ENCODE measurements around the gene PTGES3L. TPM values are rescaled to one million over a fixed set of nuclear protein-coding genes. Genes with fewer than 3 reads are reported as not detected.
A peak's percentile ranks its signal among the peaks of the same experiment; 100 is the strongest.

Gene PTGES3L
- total and polyA plus RNA-seq, 4 donors, result 0.08 to 0.19 (median 0.13) TPM; not detected in 1

- WGBS, result under 1% methylated on average over 49 of the region's 49 CpGs
- peaks cover 4 to 24% (median 15%) of the 10 kb centered on the region in 4 donors for H3K36me3 ChIP-seq (ENCODE audit: control insufficient read depth in 4 of 4, insufficient read depth in 3 of 4, low read depth in 1 of 4, low read length in 3 of 4)
- DNase-seq (ENCODE audit: low spot score), result peak; percentile 98
Measured at GRCh38 chr17:42997984-42998938, 18.4 kb upstream of the PTGES3L start, which contains the start of gene RPL27. Gene RPL27 (plus strand): TSS chr17:42998419. CDS start chr17:42998751, 332 bp downstream.

More at GRCh38 chr17:42997984-42998938, 18.4 kb upstream of the PTGES3L start, which contains the start of gene RPL27:
- no peaks in the 10 kb centered on the region for H3K27me3 ChIP-seq (ENCODE audit: control insufficient read depth in 4 of 4, insufficient read depth in 4 of 4, low read length in 3 of 4)
- peaks cover 8 to 19% (median 15%) of the 10 kb centered on the region in 4 donors for H3K4me1 ChIP-seq (ENCODE audit: control insufficient read depth in 4 of 4, insufficient read depth in 4 of 4, low read length in 3 of 4)
- peak within 1 kb of the TSS; percentile 97 to 99 for H3K9ac ChIP-seq (ENCODE audit: low read depth in 1 of 2, low read length in 2 of 2)
- H3K4me3 ChIP-seq (ENCODE audit: low read depth in 1 of 3, low read length in 3 of 3), result peak within 1 kb of the TSS; percentile 80 to 100 (median 84)
- TF ChIP-seq REST (IDR thresholded peaks at IDR 0.05) (peak; percentile 88), FOXA1 (IDR thresholded peaks at IDR 0.05) (peak; percentile 57), YY1 (IDR thresholded peaks at IDR 0.05) (peak; percentile 90), JUND (IDR thresholded peaks at IDR 0.05) (peak; percentile 85 to 95), HNF4A (conservative IDR thresholded peaks at IDR 0.05) (peak; percentile 73 to 84), CTCF (IDR thresholded peaks at IDR 0.05; ENCODE audit: low read depth, low read length, missing input control) (peak; percentile 97), SP1 (IDR thresholded peaks at IDR 0.05) (peak; percentile 97), GABPA (IDR thresholded peaks at IDR 0.05 in 1 of 2, conservative IDR thresholded peaks at IDR 0.05 in 1 of 2) (peak; percentile 96 to 99), MAX (IDR thresholded peaks at IDR 0.05) (peak; percentile 99), HNF4G (IDR thresholded peaks at IDR 0.05) (peak; percentile 80), ZBTB33 (IDR thresholded peaks at IDR 0.05) (peak; percentile 94), RAD21 (IDR thresholded peaks at IDR 0.05) (peak; percentile 83 to 87), TAF1 (conservative IDR thresholded peaks at IDR 0.05) (peak; percentile 66), NR2F2 (IDR thresholded peaks at IDR 0.05) (peak; percentile 99), ATF3 (IDR thresholded peaks at IDR 0.05) (peak; percentile 92), EGR1 (IDR thresholded peaks at IDR 0.05; ENCODE audit: low read depth in 2 of 2) (peak; percentile 72 to 80), FOXA2 (IDR thresholded peaks at IDR 0.05) (peak; percentile 58), RXRA (IDR thresholded peaks at IDR 0.05) (peak; percentile 87 to 93)
- H3K9me3 ChIP-seq (ENCODE audit: control insufficient read depth in 4 of 4, low read length in 3 of 4), result no peaks in the 10 kb centered on the region
- H3K27ac ChIP-seq (ENCODE audit: low read depth in 1 of 2, low read length in 2 of 2), result peak within 1 kb of the TSS; percentile 61 to 98

Data from liver (tissue), 9 donors.